Cardiac fibroblast (primary cell): ENCODE data around the gene CELSR1.

Experiments used
- DNase-seq, 2 donors: peaks; one replicate each; pipeline versions ENCODE4 v3.0.0 to v3.0.0-alpha.2; 2010; ENCODE audit warnings: low read depth in 2 of 2
- H3K4me3 ChIP-seq, 2 donors: replicated peaks in 1 of 2; 1 replicate in 1 of 2; 2 replicates in 1 of 2; pipeline ENCODE4 v1.5.1; 2011; ENCODE audit warnings: low read depth in 2 of 2, low read length in 2 of 2, mild to moderate bottlenecking in 2 of 2, moderate library complexity in 1 of 2
- CTCF ChIP-seq: IDR thresholded peaks from one replicate; pipeline ENCODE4 v1.5.1; 2011; ENCODE audit warnings: low read depth, mild to moderate bottlenecking, low read length, inconsistent platforms

The CELSR1 gene

GRCh38 chr22:46467006-46467405, 70.4 kb downstream of the CELSR1 start:
- TF ChIP-seq CTCF = no peak
- no peak overlapping the region for H3K4me3 ChIP-seq
- DNase-seq = no peak

DNA sequence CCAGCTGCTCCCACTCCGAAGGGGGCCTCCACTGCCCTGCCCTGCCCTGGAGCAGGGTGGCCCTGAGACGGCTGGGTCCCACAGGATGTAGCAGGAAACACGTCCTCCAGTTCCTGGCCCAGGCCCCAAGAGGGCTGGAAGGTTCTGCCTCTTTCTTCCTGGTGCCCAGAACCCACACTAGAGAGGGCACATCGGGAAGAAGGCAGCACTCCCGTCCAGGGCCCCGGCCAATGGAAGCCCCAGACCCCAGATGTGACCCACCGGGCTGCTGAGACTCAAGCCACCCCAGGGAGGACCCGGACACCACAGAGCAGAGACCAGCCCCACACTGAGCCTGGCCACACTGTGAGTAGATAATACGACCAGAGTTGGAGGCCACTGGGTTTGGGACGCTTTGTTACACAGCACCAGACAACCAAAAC, 71.2 kb downstream of the CELSR1 start:
- no peak overlapping the region for H3K4me3 ChIP-seq
- no peak for TF ChIP-seq CTCF
- no peak for DNase-seq

DNA sequence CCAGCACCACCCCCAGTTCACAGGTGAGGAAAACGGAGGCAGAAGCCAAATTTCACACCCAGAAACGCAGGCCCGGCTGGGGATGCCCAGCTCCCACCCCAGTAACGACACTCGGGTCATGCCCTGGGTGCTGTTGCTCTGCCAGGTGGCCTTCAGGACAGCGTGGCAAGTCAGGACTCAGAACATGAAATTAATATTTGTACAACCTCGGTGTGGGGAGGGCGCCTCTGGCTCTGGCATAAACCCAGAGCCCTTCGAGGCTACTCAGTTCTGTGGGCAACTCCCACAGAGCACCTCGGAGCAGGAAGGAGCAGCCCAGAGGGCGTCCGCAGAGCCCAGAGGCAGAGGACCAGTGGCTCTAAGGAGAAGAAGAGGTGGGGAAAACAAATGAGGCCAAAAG, 71.6 kb downstream of the CELSR1 start:
- no peak overlapping the region for H3K4me3 ChIP-seq
- no peak for DNase-seq
- TF ChIP-seq CTCF = no peak

GRCh38 chr22:46465345-46465720, 72.1 kb downstream of the CELSR1 start:
- TF ChIP-seq CTCF = no peak
- no peak for DNase-seq
- no peak overlapping the region for H3K4me3 ChIP-seq

DNA sequence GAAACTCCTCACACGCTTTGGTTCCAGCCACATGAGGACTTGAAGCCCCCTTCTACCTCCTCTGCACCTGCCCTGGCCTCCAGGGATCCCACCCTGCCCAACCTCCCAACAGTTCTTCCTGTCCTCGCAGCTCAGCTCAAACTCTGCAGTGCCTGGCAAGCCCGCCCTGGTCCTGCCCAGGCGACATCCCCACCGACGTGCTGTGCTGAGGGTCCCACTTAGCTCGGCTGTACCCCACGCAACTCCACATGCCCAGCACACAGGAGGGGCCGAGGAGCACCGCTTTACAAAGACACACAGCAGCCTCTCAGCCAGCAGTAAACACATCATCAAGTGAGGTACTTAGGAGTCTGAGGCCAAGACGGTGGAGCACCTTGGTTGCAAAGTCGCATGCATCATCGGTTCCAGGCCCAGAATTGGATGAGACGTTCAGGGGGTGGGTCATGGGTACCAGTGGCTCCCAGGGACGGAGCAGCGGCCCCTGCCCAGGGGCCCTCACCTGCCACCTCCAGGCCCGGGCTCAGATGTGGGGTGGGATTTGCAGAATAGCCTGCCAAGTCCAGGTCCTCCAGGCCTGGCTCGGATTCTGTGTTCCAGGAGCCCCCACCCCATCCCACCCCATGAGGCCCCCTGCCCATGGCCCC, 72.6 kb downstream of the CELSR1 start:
- no peak for DNase-seq
- TF ChIP-seq CTCF = no peak
- no peak overlapping the region for H3K4me3 ChIP-seq

- TF ChIP-seq CTCF = no peak
- no peak for DNase-seq
- no peak overlapping the region for H3K4me3 ChIP-seq
Measured at GRCh38 chr22:46464296-46464695, 73.1 kb downstream of the CELSR1 start.
